Body of pancreas (tissue), 4 donors: ENCODE results near the gene FRAS1.

Experiments
- CTCF ChIP-seq, 7 experiments: fragments of 450-650 bp in 4 of 7; fragments of 200-600 bp in 3 of 7; sonication (generic) in 3 of 7; IDR thresholded peaks; one replicate each; pipeline ENCODE4 v1.5.1; 2016 to 2019; ENCODE audit warnings: antibody characterized with exemption in 7 of 7
- POLR2A ChIP-seq, 3 donors: fragments of 450-650 bp; IDR thresholded peaks; one replicate each; pipeline ENCODE4 v1.6.1; 2016; ENCODE audit warnings: antibody characterized with exemption in 3 of 3, mild to moderate bottlenecking in 2 of 3

GRCh38 chr4:78149751-78150542 is 92.8 kb downstream of the FRAS1 start:
- TF ChIP-seq CTCF (IDR thresholded peaks at IDR 0.05): no peak
- no peak for TF ChIP-seq POLR2A (IDR thresholded peaks at IDR 0.05)
